Measurements from ENCODE around the gene WFIKKN2. TPM values are rescaled to one million over a fixed set of nuclear protein-coding genes. Genes with fewer than 3 reads are reported as not detected.

WFIKKN2 gene
- total and polyA plus RNA-seq, 2 of the 4 experiments (the other 2 are of a cell fraction): 0.02 TPM; not detected in 1

DNA sequence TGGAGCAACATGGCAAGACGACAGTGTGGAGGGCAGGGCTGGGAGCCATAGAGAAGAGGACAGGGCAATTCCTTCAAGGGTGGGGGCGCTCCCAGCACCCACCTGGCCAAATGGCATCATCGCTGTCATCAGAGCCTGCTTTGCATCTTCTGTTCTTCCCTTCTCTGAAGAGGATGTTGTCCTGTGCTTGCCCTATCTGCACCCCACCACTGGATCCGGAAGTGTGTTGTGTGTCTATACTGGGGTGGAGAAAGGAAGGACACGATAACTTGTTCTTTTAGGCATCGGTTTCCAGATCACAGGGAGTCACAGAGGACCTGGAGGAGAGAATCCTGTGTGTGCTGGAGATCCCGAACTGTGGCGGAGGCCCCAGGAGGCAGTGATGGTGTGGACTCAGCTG is 42.4 kb upstream of the WFIKKN2 start:
- Histone ChIP-seq H3K4me2 (ENCODE audit: low read depth, low read length) (no peak overlapping the region), H3K4me3 (ENCODE audit: insufficient read depth, low read depth, low read length) (no peak overlapping the region), H3K9me3 (ENCODE audit: control insufficient read depth, insufficient read depth, low read length) (no peaks in the 10 kb centered on the region), H3K56ac (ENCODE audit: extremely low read depth, insufficient read depth, low read length) (no peak overlapping the region), H2BK15ac (ENCODE audit: low read depth, low read length) (no peak overlapping the region), H3K36me3 (ENCODE audit: control insufficient read depth, insufficient read depth, low read length) (no peaks in the 10 kb centered on the region), H3K23ac (ENCODE audit: low read depth, low read length) (no peak overlapping the region), H4K91ac (ENCODE audit: insufficient read depth, low read depth, low read length) (no peak overlapping the region), H3K18ac (ENCODE audit: low read depth, low read length) (no peak overlapping the region), H3K27me3 (ENCODE audit: control insufficient read depth, insufficient read depth, low read length) (peaks cover 2% of the 10 kb centered on the region), H3K9ac (ENCODE audit: low read depth, low read length) (no peak overlapping the region), H2BK120ac (ENCODE audit: low read depth, low read length) (no peak overlapping the region), H3K79me1 (ENCODE audit: low read depth in 1 of 2, low read length in 2 of 2) (no peaks in the 10 kb centered on the region), H3K27ac (ENCODE audit: insufficient read depth, low read length) (no peak overlapping the region), H3K4me1 (ENCODE audit: control insufficient read depth, insufficient read depth, low read length) (peaks cover 4% of the 10 kb centered on the region; the same call in 1 of the 2 replicates), H3K9me1 (ENCODE audit: insufficient read depth, low read length) (no peaks in the 10 kb centered on the region), H3K14ac (replicated peaks; ENCODE audit: low read depth, low read length) (no peak overlapping the region), H4K8ac (ENCODE audit: low read depth in 2 of 2, low read length in 2 of 2) (no peak overlapping the region), H2BK5ac (ENCODE audit: low read depth, low read length, poor library complexity, severe bottlenecking) (no peak overlapping the region), H3K4ac (ENCODE audit: low read depth, low read length) (no peak overlapping the region), H2BK20ac (ENCODE audit: low read depth, low read length) (no peak overlapping the region), H2AK9ac (replicated peaks; ENCODE audit: low read depth, low read length, poor library complexity) (no peak overlapping the region), H2AFZ (replicated peaks; ENCODE audit: low read length, poor library complexity) (no peak overlapping the region), H2AK5ac (ENCODE audit: low read depth, low read length) (no peak overlapping the region), H4K5ac (ENCODE audit: low read depth, low read length) (no peak overlapping the region), H4K20me1 (ENCODE audit: insufficient read depth, low read length) (no peaks in the 10 kb centered on the region)
- dilution Hi-C loops (cut with HindIII; ENCODE audit: low sequenced_read_pairs, unreplicated experiment): no loop called here
- DNase-seq: no peak
- intact Hi-C loops (cut with micrococcal nuclease): no loop called here
- BruUV-seq (replicated peaks): no TSS peak
- ChIA-PET POLR2A (ENCODE audit: unreplicated experiment) (no interaction called here), CTCF (no interaction called here)
- in situ Hi-C loops (cut with MboI; ENCODE audit: low sequenced_read_pairs): no loop called here
- 100% methylated on average over 1 of the region's 8 CpGs; no CpG with 5 or more reads in 1 of the 2 experiments for WGBS, 2 experiments (ENCODE audit: extremely low coverage in 2 of 2, insufficient read length in 1 of 2)
- no peak for TF ChIP-seq NFE2L2 (IDR thresholded peaks at IDR 0.05; ENCODE audit: low read depth, low read length)
- TF ChIP-seq, protein P1, sequence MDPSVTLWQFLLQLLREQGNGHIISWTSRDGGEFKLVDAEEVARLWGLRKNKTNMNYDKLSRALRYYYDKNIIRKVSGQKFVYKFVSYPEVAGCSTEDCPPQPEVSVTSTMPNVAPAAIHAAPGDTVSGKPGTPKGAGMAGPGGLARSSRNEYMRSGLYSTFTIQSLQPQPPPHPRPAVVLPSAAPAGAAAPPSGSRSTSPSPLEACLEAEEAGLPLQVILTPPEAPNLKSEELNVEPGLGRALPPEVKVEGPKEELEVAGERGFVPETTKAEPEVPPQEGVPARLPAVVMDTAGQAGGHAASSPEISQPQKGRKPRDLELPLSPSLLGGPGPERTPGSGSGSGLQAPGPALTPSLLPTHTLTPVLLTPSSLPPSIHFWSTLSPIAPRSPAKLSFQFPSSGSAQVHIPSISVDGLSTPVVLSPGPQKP (IDR thresholded peaks at IDR 0.05; ENCODE audit: borderline replicate concordance, low read depth, low read length): no peak
- no peak for ATAC-seq (ENCODE audit: low read depth)

All from IMR-90 (cell line).